Measurements from ENCODE around the gene CANT1. TPM values are rescaled to one million over a fixed set of nuclear protein-coding genes. Genes with fewer than 3 reads are reported as not detected.
A peak's percentile ranks its signal among the peaks of the same experiment; 100 is the strongest.

Gene CANT1
- polyA plus RNA-seq, 4 donors = 16.8 to 90.5 (median 42.3) TPM

DNA sequence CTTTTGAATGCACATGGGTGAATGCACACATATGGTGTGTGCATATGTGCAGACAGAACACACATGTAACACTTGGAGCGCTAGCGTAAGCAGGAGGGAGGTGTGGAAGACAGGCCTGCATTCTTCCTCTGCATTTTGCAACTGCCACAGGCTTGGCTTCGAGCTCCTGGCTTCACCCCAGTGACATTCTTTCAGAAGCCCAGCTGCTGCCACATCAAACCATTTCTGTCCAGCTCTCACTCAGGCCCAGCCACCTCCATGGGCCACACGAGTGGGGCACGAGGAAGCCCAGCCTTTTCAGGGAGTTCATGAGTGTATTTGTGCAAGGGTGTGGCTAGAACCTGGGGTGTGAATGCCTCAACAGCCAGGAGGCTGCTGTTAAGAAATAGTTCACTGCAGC lies 48.6 kb downstream of the CANT1 start:
- Histone ChIP-seq H3K27me3 (ENCODE audit: control insufficient read depth in 3 of 3, insufficient read depth in 3 of 3, low read length in 3 of 3) (no peaks in the 10 kb centered on the region), H3K4me3 (ENCODE audit: low read depth in 1 of 3, low read length in 3 of 3) (no peak overlapping the region), H3K4me1 (ENCODE audit: control insufficient read depth in 3 of 3, insufficient read depth in 2 of 3, low read depth in 1 of 3, low read length in 2 of 3) (peaks cover 0 to 41% (median 5%) of the 10 kb centered on the region in 3 donors), H3K36me3 (ENCODE audit: control insufficient read depth in 3 of 3, insufficient read depth in 2 of 3, low read depth in 1 of 3, low read length in 3 of 3) (peaks cover 0 to 9% (median 0%) of the 10 kb centered on the region in 3 donors), H3K27ac (ENCODE audit: low read depth in 1 of 3, low read length in 2 of 3) (peak overlapping the region; percentile 22 to 49 (median 38)), H3K9me3 (ENCODE audit: control insufficient read depth in 2 of 2, insufficient read depth in 1 of 2, low read depth in 1 of 2, low read length in 1 of 2) (no peaks in the 10 kb centered on the region)
- FAIRE-seq (no peak), DNase-seq (peak; percentile 59 to 71)
- 31 to 62% (median 54%) methylated on average over 5 of the region's 5 CpGs for WGBS, 3 donors

DNA sequence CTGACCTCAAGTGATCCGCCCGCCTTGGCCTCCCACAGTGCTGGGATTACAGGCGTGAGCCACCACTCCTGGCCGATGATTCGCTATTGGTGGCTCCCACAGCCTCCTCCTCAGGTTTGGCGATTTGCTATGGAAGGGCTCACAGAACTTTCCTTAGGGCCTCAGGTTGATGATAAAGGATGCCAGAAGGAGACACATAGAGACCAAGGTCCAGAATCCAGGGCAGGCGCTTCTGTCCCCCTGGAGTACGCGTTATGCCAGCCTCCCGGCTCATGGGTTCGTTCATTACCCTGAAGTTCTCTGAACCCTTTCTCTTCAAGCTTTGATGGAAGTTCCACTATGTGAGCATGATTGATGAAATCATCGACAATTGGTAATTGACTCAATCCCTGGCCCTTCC lies 49.8 kb downstream of the CANT1 start:
- WGBS, 3 donors = 76 to 91% (median 91%) methylated on average over 12 of the region's 12 CpGs
- no peak for FAIRE-seq
- H3K4me3 ChIP-seq (ENCODE audit: low read depth in 1 of 3, low read length in 3 of 3) = no peak overlapping the region

GRCh38 chr17:78958641-78959127 lies 50.9 kb downstream of the CANT1 start:
- WGBS, 3 donors = 64 to 74% (median 67%) methylated on average over 6 to 7 of the region's 7 CpGs
- DNase-seq = peak; percentile 66 to 80
- Histone ChIP-seq H3K4me3 (ENCODE audit: low read depth in 1 of 3, low read length in 3 of 3) (no peak overlapping the region), H3K4me1 (ENCODE audit: control insufficient read depth in 3 of 3, insufficient read depth in 2 of 3, low read depth in 1 of 3, low read length in 2 of 3) (peaks cover 0 to 40% (median 5%) of the 10 kb centered on the region in 3 donors), H3K27ac (ENCODE audit: low read depth in 1 of 3, low read length in 2 of 3) (peak overlapping the region in 2 of 3 donors; percentile 1 to 25), H3K27me3 (ENCODE audit: control insufficient read depth in 3 of 3, insufficient read depth in 3 of 3, low read length in 3 of 3) (no peaks in the 10 kb centered on the region), H3K36me3 (ENCODE audit: control insufficient read depth in 3 of 3, insufficient read depth in 2 of 3, low read depth in 1 of 3, low read length in 3 of 3) (no peaks in the 10 kb centered on the region), H3K9me3 (ENCODE audit: control insufficient read depth in 2 of 2, insufficient read depth in 1 of 2, low read depth in 1 of 2, low read length in 1 of 2) (no peaks in the 10 kb centered on the region)
- no peak for FAIRE-seq

More for the DNA sequence above, 49.8 kb downstream of the CANT1 start:
- Histone ChIP-seq H3K9me3 (ENCODE audit: control insufficient read depth in 2 of 2, insufficient read depth in 1 of 2, low read depth in 1 of 2, low read length in 1 of 2) (no peaks in the 10 kb centered on the region), H3K27ac (ENCODE audit: low read depth in 1 of 3, low read length in 2 of 3) (peak overlapping the region in 1 of 3 donors; percentile 39), H3K4me1 (ENCODE audit: control insufficient read depth in 3 of 3, insufficient read depth in 2 of 3, low read depth in 1 of 3, low read length in 2 of 3) (peaks cover 0 to 41% (median 5%) of the 10 kb centered on the region in 3 donors), H3K36me3 (ENCODE audit: control insufficient read depth in 3 of 3, insufficient read depth in 2 of 3, low read depth in 1 of 3, low read length in 3 of 3) (no peaks in the 10 kb centered on the region), H3K27me3 (ENCODE audit: control insufficient read depth in 3 of 3, insufficient read depth in 3 of 3, low read length in 3 of 3) (no peaks in the 10 kb centered on the region)
- DNase-seq = peak; percentile 49 to 54

- 68 to 81% (median 71%) methylated on average over 12 of the region's 12 CpGs for WGBS, 3 donors
- Histone ChIP-seq H3K4me1 (ENCODE audit: control insufficient read depth in 3 of 3, insufficient read depth in 2 of 3, low read depth in 1 of 3, low read length in 2 of 3) (peaks cover 0 to 34% (median 5%) of the 10 kb centered on the region in 3 donors), H3K36me3 (ENCODE audit: control insufficient read depth in 3 of 3, insufficient read depth in 2 of 3, low read depth in 1 of 3, low read length in 3 of 3) (no peaks in the 10 kb centered on the region), H3K27me3 (ENCODE audit: control insufficient read depth in 3 of 3, insufficient read depth in 3 of 3, low read length in 3 of 3) (no peaks in the 10 kb centered on the region), H3K9me3 (ENCODE audit: control insufficient read depth in 2 of 2, insufficient read depth in 1 of 2, low read depth in 1 of 2, low read length in 1 of 2) (no peaks in the 10 kb centered on the region), H3K27ac (ENCODE audit: low read depth in 1 of 3, low read length in 2 of 3) (no peak overlapping the region), H3K4me3 (ENCODE audit: low read depth in 1 of 3, low read length in 3 of 3) (no peak overlapping the region)
- DNase-seq (no peak), FAIRE-seq (no peak)
Measured at GRCh38 chr17:78957128-78957527, 52.4 kb downstream of the CANT1 start.

- Histone ChIP-seq H3K27me3 (ENCODE audit: control insufficient read depth in 3 of 3, insufficient read depth in 3 of 3, low read length in 3 of 3) (no peaks in the 10 kb centered on the region), H3K36me3 (ENCODE audit: control insufficient read depth in 3 of 3, insufficient read depth in 2 of 3, low read depth in 1 of 3, low read length in 3 of 3) (no peaks in the 10 kb centered on the region), H3K9me3 (ENCODE audit: control insufficient read depth in 2 of 2, insufficient read depth in 1 of 2, low read depth in 1 of 2, low read length in 1 of 2) (peaks cover 0 to under 1% of the 10 kb centered on the region in 2 donors), H3K27ac (ENCODE audit: low read depth in 1 of 3, low read length in 2 of 3) (no peak overlapping the region), H3K4me3 (ENCODE audit: low read depth in 1 of 3, low read length in 3 of 3) (no peak overlapping the region), H3K4me1 (ENCODE audit: control insufficient read depth in 3 of 3, insufficient read depth in 2 of 3, low read depth in 1 of 3, low read length in 2 of 3) (peaks cover 2 to 31% (median 2%) of the 10 kb centered on the region in 3 donors)
- 82 to 90% (median 88%) methylated on average over 11 of the region's 11 CpGs for WGBS, 3 donors
- FAIRE-seq = no peak
- DNase-seq = no peak
Measured at GRCh38 chr17:78956254-78956653, 53.3 kb downstream of the CANT1 start.

DNA sequence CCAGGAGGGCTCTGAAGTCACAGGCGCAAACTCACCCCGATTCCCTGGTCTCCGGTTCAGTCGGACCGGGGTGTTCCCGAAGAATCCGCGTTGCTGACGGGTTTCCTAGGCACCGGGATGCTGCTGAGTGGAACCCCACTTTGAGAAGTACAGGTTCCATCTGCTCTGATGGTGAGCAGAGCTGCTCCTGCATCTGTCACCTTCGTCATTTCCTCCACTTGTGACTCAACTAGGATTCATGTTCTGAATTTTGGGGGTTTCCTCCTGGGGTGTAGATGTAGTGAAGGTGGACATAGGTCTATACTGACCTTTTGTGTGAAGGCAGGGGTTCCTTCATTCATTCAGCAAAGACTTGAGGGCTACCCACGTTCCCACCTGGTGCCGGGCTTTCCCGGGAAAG lies 54.9 kb downstream of the CANT1 start:
- DNase-seq (no peak), FAIRE-seq (no peak)
- Histone ChIP-seq H3K4me1 (ENCODE audit: control insufficient read depth in 3 of 3, insufficient read depth in 2 of 3, low read depth in 1 of 3, low read length in 2 of 3) (peaks cover 2 to 24% (median 2%) of the 10 kb centered on the region in 3 donors), H3K9me3 (ENCODE audit: control insufficient read depth in 2 of 2, insufficient read depth in 1 of 2, low read depth in 1 of 2, low read length in 1 of 2) (peaks cover 0 to 16% of the 10 kb centered on the region in 2 donors), H3K27ac (ENCODE audit: low read depth in 1 of 3, low read length in 2 of 3) (no peak overlapping the region), H3K27me3 (ENCODE audit: control insufficient read depth in 3 of 3, insufficient read depth in 3 of 3, low read length in 3 of 3) (no peaks in the 10 kb centered on the region), H3K4me3 (ENCODE audit: low read depth in 1 of 3, low read length in 3 of 3) (no peak overlapping the region), H3K36me3 (ENCODE audit: control insufficient read depth in 3 of 3, insufficient read depth in 2 of 3, low read depth in 1 of 3, low read length in 3 of 3) (no peaks in the 10 kb centered on the region)
- WGBS, 3 donors = 82 to 91% (median 87%) methylated on average over 14 of the region's 14 CpGs

- Histone ChIP-seq H3K27me3 (ENCODE audit: control insufficient read depth in 3 of 3, insufficient read depth in 3 of 3, low read length in 3 of 3) (no peaks in the 10 kb centered on the region), H3K4me3 (ENCODE audit: low read depth in 1 of 3, low read length in 3 of 3) (no peak overlapping the region), H3K27ac (ENCODE audit: low read depth in 1 of 3, low read length in 2 of 3) (no peak overlapping the region), H3K36me3 (ENCODE audit: control insufficient read depth in 3 of 3, insufficient read depth in 2 of 3, low read depth in 1 of 3, low read length in 3 of 3) (no peaks in the 10 kb centered on the region), H3K4me1 (ENCODE audit: control insufficient read depth in 3 of 3, insufficient read depth in 2 of 3, low read depth in 1 of 3, low read length in 2 of 3) (peaks cover under 1 to 19% (median 2%) of the 10 kb centered on the region in 3 donors), H3K9me3 (ENCODE audit: control insufficient read depth in 2 of 2, insufficient read depth in 1 of 2, low read depth in 1 of 2, low read length in 1 of 2) (peaks cover 0 to 16% of the 10 kb centered on the region in 2 donors)
- FAIRE-seq = no peak
- 73 to 85% (median 83%) methylated on average over 29 of the region's 29 CpGs for WGBS, 3 donors
- DNase-seq = no peak
Measured at GRCh38 chr17:78953356-78954350, 55.9 kb downstream of the CANT1 start.

DNA sequence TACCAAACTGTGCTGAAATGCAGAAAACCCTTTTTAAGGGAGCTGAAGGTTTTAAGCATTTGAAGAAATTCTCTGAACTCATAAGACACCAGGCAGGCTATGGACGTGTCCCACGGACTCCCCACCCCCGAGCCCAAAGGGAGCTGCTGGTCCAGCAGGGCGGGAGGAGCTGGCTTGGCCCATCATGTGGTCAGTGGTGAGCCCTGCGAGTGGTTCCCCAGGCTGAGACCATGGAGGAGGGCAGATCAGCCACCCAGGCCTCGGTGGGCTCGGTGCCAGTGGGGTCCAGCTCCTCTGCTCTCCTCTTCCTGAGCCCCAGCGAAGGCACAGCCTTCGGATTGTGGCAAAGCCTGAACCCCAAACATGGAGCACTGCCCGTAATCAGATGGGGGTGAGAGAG lies 56.9 kb downstream of the CANT1 start:
- Histone ChIP-seq H3K4me1 (ENCODE audit: control insufficient read depth in 3 of 3, insufficient read depth in 2 of 3, low read depth in 1 of 3, low read length in 2 of 3) (peaks cover 0 to 19% (median 2%) of the 10 kb centered on the region in 3 donors), H3K4me3 (ENCODE audit: low read depth in 1 of 3, low read length in 3 of 3) (no peak overlapping the region), H3K27ac (ENCODE audit: low read depth in 1 of 3, low read length in 2 of 3) (peak overlapping the region in 2 of 3 donors; percentile 52 to 68), H3K27me3 (ENCODE audit: control insufficient read depth in 3 of 3, insufficient read depth in 3 of 3, low read length in 3 of 3) (no peaks in the 10 kb centered on the region), H3K36me3 (ENCODE audit: control insufficient read depth in 3 of 3, insufficient read depth in 2 of 3, low read depth in 1 of 3, low read length in 3 of 3) (no peaks in the 10 kb centered on the region), H3K9me3 (ENCODE audit: control insufficient read depth in 2 of 2, insufficient read depth in 1 of 2, low read depth in 1 of 2, low read length in 1 of 2) (peaks cover 0 to 16% of the 10 kb centered on the region in 2 donors)
- no peak for FAIRE-seq
- 79 to 93% (median 91%) methylated on average over 9 to 10 of the region's 10 CpGs for WGBS, 3 donors
- no peak for DNase-seq
